LoVo (cell line): Measurements from ENCODE around the gene APLF.
A peak's percentile ranks its signal among the peaks of the same experiment; 100 is the strongest.
"Not testable (repeated sequence)": the region's sequence is repeated elsewhere in the genome, so short reads cannot be mapped to it uniquely, and the experiment has no call there.

Experiments used
- DNase-seq: peaks from one replicate; pipeline ENCODE4 v3.0.0-alpha.2; 2016; ENCODE audit warnings: low spot score

The APLF gene

DNA sequence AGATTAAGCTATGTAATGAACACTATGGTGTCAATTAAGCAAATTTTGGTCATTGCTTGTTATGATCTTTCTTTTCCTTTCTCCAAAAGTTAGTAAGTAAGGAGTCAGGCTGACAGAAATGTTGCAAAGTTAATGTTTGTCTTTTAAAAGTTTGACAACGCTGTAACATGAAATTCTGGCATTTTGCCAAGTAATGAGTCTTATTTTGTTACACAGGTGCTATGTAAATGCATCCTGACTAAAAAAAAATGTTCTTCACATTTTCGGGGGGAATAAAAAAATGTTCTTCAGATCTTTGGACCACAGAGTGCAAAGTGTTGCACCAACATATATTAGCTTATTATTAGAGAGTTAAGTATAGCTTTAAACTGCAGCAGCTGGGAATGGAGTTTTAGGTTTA lies 121.2 kb downstream of the APLF start:
- no peak for DNase-seq

DNA sequence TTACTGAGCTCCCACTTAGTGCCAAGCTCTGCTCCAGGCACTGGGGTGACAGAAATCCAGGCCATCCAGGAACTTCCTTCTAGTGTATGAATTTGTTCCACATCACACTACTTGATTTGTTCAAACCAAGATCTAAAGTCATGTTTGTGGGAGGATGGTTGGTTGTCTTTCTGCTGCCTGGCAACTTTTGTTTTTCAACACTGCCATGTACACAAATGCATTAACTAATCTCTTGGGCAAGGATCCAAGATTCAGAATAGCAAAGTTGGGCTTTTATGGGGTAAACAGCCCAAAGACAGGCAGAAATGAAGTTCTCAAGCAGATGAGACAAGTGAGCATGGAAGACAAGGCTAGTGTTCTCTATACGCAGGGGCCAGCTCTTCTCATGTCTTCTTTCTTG lies 122.6 kb downstream of the APLF start:
- no peak for DNase-seq

DNA sequence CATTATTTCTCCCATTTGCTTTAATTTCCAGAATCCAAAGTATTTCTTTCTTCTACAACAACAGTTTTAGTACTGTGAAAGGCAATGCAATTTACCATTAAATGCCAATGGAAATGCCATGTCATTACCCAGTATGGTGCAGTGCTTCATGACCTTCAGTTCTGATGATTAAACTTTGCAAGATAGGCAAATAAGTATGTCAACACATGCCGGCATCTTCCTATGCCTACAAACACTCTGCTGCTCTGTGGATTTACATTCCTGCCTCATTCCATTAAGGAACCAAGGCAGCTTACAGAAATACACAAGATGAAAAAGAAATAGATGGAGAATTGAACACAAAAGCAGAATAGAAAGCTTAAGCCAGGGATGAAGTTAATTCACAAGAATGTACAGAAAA lies 123.3 kb downstream of the APLF start:
- no peak for DNase-seq

DNA sequence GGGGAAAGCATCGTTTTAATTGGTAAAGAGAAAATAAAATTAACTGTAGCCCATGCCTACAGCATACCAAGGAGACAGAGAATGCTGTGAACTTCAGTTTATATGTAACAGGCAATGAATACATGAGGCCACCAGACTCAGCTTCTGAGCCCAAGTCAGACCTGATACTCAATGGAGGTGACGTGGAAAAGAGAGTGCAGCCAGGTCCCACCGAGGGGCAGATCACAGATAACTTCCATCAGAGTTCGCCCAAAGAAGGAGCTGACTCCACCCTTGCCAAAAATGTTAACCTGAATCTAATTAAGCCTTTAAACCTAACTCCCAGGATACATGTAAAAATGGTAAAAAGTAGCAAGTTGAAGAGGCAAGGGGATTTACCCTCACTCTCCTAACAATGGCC lies 123.8 kb downstream of the APLF start:
- DNase-seq = no peak

DNA sequence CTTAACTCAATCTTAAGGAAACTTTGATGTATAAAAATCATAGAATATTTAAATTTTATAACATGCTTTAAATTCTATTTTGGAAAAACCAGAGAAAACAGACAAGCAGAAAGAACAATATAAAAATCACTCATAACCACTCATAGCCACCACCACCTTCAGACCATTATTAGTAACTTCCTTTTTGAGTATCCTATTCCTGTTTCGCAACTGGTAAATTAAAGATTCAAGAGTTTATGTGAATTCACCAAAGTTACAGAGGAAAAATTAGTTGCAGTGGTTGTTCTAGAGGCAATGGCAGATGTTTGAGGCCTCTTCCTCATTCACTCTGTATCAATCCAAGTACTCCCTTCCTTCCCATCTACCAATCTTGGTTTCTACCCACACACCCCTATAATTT lies 126.7 kb downstream of the APLF start:
- DNase-seq = no peak

DNA sequence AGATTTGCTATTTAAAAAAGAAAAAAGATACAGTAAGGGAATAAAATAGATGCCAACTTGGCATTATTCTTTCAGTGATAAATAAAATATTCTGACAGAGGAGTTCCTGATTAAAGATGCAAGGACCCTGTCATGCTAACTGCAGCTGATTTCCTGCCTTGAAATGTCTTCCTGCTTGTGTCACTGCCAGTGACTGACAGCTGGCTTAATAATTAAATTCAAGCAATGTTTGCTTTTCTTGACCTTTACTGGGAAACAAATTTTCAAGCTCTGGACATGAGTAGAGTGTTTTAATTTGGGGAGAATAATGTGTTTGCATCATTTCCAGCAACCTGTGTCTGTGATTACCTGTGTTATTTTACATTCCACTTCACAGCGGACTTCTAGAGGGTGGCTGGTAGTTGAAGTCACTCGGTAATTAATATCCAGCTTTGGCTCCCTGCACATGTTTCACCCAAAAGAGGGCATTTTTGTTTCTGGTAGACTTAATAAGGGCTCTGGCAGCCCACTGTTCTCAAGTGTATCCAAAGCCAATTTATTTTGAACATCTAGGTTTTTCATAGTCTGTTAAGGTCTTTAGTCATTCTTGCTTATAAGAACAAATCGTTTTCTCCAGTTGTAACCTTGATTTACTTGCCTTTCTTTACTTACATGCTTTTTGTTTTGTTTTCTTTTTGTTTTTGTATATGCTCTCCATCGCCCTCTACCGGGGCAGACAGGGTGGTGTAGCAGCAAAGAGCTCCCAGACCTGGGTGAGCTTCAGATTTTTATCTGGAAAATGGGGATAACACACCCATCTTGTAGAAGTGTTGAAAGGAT lies 127.5 kb downstream of the APLF start:
- DNase-seq = peak; percentile 40

DNA sequence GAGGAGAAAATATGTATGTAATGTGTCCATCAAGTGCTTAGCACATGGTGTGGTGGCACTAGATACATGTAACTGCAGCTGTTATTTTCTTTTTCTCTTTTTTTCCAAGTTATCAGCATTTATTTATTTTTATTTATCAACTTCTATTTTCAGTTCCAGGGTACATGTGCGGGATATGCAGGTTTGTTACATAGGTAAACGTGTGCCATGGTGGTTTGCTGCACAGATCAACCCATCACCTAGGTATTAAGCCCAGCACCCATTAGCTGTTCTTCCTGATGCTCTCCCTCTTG lies 128.1 kb downstream of the APLF start:
- not testable (repeated sequence) for DNase-seq

DNA sequence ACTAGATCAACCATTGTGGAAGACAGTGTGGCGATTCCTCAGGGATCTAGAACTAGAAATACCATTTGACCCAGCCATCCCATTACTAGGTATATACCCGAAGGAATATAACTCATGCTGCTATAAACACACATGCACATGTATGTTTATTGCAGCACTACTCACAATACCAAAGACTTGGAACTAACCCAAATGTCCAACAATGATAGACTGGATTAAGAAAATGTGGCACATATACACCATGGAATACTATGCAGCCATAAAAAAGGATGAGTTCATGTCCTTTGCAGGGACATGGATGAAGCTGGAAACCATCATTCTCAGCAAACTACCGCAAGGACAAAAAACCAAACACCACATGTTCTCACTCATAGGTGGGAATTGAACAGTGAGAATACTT lies 133.1 kb downstream of the APLF start:
- not testable (repeated sequence) for DNase-seq

DNA sequence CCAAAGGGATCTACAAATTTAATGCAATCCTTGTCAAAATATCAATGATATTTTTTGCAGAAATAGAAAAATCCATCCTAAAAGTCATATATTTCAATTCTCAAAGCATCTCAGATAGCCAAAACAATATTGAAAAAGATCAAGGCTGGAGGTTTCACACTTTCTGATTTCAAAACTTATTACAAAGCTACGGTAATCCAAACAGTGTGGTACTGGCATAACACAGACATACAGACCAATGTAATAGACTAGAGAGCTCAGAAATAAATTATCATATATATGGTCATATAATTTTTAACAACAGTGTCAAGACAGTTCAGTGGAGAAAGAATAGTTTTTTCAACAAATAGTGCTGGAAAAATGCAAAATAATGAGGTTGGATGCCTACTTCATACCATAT lies 135.7 kb downstream of the APLF start:
- DNase-seq = no peak

DNA sequence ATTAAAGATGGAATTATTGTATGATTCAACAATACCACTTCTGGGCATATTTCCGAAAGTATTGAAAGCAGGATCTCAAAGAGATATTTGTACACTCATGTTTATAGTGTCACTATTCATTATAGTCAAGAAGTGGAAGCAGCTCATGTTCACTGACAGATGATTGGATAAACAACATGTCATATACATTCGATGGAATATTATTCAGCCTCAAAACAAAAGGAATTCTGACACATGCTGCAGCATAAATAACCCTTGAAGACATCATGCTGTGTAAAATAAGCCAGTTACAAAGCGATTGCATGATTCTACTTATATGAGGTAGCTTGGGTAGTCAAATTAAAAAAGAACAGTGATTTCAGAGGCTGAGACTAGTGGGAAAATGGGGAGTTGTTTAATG lies 136.7 kb downstream of the APLF start:
- no peak for DNase-seq

DNA sequence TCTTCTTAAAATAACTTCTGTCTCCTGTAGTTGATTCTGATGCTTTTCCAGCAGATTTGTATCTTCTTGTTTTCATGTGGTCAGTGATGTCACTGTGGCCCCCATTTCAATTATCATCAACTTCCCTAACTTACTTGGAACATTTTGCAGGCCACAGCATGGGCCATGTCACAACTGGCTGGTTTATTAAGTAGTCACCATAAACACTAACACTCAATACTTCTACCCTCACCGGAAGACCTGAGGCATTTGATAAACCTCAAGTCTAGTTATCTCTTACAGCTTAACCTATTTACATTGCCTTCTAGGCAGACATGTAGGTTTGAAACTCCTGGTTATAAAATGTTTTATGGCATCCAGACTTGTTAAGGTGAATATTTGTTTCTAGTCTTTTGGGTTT lies 138.6 kb downstream of the APLF start:
- DNase-seq = no peak

DNA sequence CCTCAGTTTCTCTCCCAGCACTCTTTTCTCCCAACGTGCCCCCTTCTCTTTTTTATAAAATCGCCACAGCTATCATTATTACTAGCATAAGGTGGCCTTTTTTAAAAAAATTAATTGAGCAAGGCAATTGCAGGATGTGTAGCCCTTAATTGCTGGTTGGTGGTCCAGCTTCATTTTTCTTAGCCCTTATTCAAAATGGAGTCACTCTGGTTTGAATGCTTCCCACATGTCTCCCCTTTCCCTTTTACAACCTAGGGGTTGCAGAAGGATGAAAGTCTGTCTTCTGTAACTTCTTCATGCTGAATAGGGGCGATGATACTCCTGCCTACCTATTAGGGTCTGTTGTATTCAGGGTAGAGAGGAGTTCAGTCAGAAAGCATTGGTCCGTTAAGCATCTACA lies 139.4 kb downstream of the APLF start:
- DNase-seq = no peak

DNA sequence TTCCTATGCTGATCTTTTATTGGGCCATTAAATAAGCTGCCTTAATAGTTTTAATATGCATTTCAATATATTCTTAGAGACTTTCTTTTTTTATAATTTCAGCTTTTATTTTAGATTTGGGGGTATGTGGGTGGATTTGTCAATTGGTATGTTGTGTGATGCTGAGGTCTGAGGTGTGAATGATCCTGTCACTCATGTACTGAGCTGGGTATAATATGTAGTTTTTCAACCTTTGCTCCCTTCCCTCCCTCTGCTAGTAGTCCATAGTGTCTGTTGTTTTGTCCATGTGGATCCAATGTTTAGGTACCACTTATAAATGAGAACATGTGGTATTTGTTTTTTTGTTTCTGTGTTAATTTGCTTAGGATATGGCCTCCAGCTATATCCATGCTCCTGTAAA lies 140.5 kb downstream of the APLF start:
- DNase-seq = no peak

DNA sequence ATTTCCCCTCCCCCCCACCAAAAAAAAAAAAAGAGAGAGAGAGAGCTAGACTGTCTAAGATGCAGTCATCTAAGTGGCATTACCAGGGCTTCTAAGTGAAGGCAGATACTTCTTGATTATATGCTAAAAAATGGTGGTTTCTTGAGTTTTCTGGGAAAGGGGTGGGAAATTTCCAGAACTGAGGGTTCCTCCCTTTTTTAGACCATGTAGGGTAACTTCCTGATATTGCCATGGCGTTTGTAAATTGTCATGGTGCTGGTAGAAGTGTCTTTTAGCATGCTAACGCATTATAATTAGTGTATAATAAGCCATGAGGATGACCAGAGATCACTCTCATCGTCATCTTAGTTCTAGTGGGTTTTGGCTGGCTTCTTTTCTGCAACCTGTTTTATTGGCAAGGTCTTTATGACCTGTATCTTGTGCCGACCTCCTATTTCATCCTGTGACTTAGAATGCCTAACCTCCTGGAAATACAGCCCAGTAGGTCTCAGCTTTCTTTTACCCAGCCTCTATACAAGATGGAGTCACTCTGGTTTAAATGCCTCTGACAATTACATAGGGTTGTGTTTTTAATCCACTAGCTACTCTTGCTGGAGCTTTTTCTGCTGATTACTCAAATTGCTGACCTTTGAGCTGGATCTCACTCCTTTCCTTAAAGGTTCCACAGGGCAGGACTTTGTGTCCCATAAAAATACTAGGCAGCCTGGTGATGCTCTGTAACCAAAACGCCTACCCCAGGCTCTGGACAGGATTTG lies 145.6 kb downstream of the APLF start:
- DNase-seq = no peak

DNA sequence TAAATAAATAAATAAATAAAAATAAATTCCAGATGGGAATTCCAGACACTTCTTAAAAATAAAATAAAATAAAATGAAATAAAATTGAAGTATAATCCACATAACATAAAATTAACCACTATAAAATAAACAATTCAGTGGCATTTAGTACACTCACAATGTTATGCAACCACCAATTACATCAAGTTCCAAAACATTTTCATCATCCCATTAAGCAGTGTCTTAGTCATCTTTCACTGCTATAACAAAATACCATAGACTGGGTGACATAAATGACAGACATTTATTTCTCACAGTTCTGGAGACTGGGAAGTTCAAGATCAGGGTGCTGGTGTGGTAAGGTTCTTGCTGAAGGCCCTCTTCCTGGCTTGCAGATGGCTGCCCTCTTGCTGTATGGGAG lies 153.4 kb downstream of the APLF start:
- DNase-seq = no peak

DNA sequence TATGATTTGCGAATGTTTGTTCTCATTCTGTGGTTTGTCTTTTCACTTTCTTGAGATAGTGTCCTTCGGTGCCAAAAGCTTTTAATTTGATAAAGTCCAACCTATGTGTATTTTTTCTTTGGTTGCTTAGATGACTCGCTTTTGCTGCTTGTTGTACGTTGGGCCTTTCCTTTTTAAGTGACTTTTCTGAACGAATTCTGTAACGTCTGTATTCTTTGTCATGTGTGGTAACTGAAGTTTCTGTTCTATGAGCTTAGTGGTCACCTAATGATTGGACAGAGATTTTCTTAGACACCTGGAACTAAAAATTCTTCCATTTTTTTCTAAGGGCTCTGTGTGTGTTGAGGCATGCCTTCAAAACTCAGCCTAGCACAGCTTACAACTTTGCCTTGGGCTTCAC lies 156.4 kb downstream of the APLF start:
- no peak for DNase-seq

DNA sequence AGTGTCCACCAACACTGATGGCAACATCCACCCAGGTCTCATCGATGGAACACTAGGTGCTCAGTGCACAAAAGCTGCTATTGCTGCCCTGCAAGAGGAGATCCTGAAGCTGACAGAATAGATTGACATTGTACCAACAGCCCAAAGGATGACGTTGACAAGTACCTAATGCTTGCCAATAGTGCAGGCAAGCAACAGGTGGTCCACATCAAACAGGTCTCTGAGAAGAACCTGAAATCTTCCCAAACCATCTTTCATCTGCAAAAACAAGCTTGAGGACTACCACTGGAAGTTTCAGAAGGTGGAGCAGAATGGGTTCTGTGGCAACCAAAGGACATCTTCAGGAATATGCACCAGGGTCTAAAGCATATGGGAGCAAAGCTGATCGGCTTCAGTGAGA lies 160.2 kb downstream of the APLF start:
- no peak for DNase-seq
